DND-41 (cell line): ENCODE data around the gene FAM171A1.

Experiments used
- ATAC-seq: fragments of 200-7000 bp; cut with Tn5 transposase; 3 replicates; pipeline ENCODE4 v1.9.1; 2021; ENCODE audit warnings: low read depth; ENCODE audit not compliant: insufficient read depth
- DNase-seq: peaks from one replicate; pipeline ENCODE4 v3.0.0-alpha.2; 2020
- H2AFZ ChIP-seq: 2 replicates; pipeline ENCODE4 v1.6.0; 2012; ENCODE audit warnings: low read depth, low read length
- H3K27ac ChIP-seq: 2 replicates; pipeline ENCODE4 v1.5.1; 2012; ENCODE audit warnings: low read length, inconsistent platforms
- H3K27me3 ChIP-seq: fragments of 200-600 bp; sonication (generic); 2 replicates; pipeline ENCODE4 v1.6.0; 2012; ENCODE audit warnings: low read length, mild to moderate bottlenecking, inconsistent platforms; ENCODE audit not compliant: insufficient read depth, poor library complexity
- H3K36me3 ChIP-seq: 2 replicates; pipeline ENCODE4 v1.5.1; 2012; ENCODE audit warnings: low read length, inconsistent platforms; ENCODE audit not compliant: insufficient read depth
- H3K4me1 ChIP-seq: 2 replicates; pipeline ENCODE4 v1.5.1; 2012; ENCODE audit warnings: mild to moderate bottlenecking, low read length; ENCODE audit not compliant: insufficient read depth
- H3K4me2 ChIP-seq: 2 replicates; pipeline ENCODE4 v1.6.0; 2012; ENCODE audit warnings: mild to moderate bottlenecking, moderate library complexity, low read length, inconsistent platforms; ENCODE audit not compliant: insufficient read depth
- H3K4me3 ChIP-seq, 2 experiments: fragments of 200-600 bp in 1 of 2; shearing (Covaris generic) in 1 of 2; 2 replicates each; pipeline ENCODE4 v1.5.1; 2012 to 2016; ENCODE audit warnings: inconsistent platforms in 2 of 2, low read length in 2 of 2, mild to moderate bottlenecking in 2 of 2, low read depth in 1 of 2, moderate library complexity in 1 of 2
- H3K79me2 ChIP-seq: 2 replicates; pipeline ENCODE4 v1.6.0; 2012; ENCODE audit warnings: low read length, inconsistent platforms; ENCODE audit not compliant: insufficient read depth
- H3K9ac ChIP-seq: 2 replicates; pipeline ENCODE4 v1.6.0; 2012; ENCODE audit warnings: low read depth, mild to moderate bottlenecking, inconsistent platforms, low read length, moderate library complexity
- H3K9me3 ChIP-seq: 2 replicates; pipeline ENCODE4 v1.5.1; 2012; ENCODE audit warnings: low read length, moderate library complexity, mild to moderate bottlenecking, inconsistent platforms; ENCODE audit not compliant: insufficient read depth, severe bottlenecking
- H4K20me1 ChIP-seq: 2 replicates; pipeline ENCODE4 v1.6.0; 2012; ENCODE audit warnings: low read length; ENCODE audit not compliant: insufficient read depth
- CTCF ChIP-seq: IDR thresholded peaks from 2 replicates; pipeline ENCODE4 v1.5.1; 2012; ENCODE audit warnings: borderline replicate concordance, low read length, moderate library complexity, mild to moderate bottlenecking; ENCODE audit not compliant: poor library complexity, severe bottlenecking; ENCODE audit errors: extremely low read depth
- EZH2 ChIP-seq: IDR thresholded peaks from 3 replicates; pipeline ENCODE4 v1.6.1; 2012; ENCODE audit warnings: borderline replicate concordance, low read depth, mild to moderate bottlenecking, moderate library complexity, low read length, inconsistent platforms; ENCODE audit not compliant: severe bottlenecking

The FAM171A1 gene

GRCh38 chr10:15300697-15301096 lies 70.4 kb downstream of the FAM171A1 start:
- Histone ChIP-seq H3K4me1 (peaks cover under 1% of the 10 kb centered on the region; the same call in 1 of the 2 replicates), H3K9me3 (no peaks in the 10 kb centered on the region), H3K36me3 (no peaks in the 10 kb centered on the region), H3K27ac (no peak overlapping the region), H3K4me3 (no peak overlapping the region), H2AFZ (no peak overlapping the region), H4K20me1 (no peaks in the 10 kb centered on the region), H3K4me2 (no peak overlapping the region), H3K79me2 (no peaks in the 10 kb centered on the region), H3K27me3 (no peaks in the 10 kb centered on the region), H3K9ac (no peak overlapping the region)
- TF ChIP-seq CTCF, result no peak
- TF ChIP-seq EZH2, result no peak
- DNase-seq (no peak), ATAC-seq (no peak)

GRCh38 chr10:15300145-15300544 lies 70.9 kb downstream of the FAM171A1 start:
- Histone ChIP-seq H3K9me3 (no peaks in the 10 kb centered on the region), H3K9ac (no peak overlapping the region), H3K79me2 (no peaks in the 10 kb centered on the region), H4K20me1 (no peaks in the 10 kb centered on the region), H3K4me3 (no peak overlapping the region), H2AFZ (no peak overlapping the region), H3K27ac (no peak overlapping the region), H3K4me2 (no peak overlapping the region), H3K36me3 (no peaks in the 10 kb centered on the region), H3K27me3 (no peaks in the 10 kb centered on the region), H3K4me1 (peaks cover 4% of the 10 kb centered on the region)
- DNase-seq, result no peak
- no peak for TF ChIP-seq CTCF
- TF ChIP-seq EZH2, result no peak
- no peak for ATAC-seq

- H3K9me3 ChIP-seq, result no peaks in the 10 kb centered on the region
- H3K4me3 ChIP-seq, result no peak overlapping the region
- ATAC-seq (no peak), DNase-seq (no peak)
- TF ChIP-seq EZH2, result no peak
- no peak for TF ChIP-seq CTCF
- H4K20me1 ChIP-seq, result peaks cover 2% of the 10 kb centered on the region; the same call in 1 of the 2 replicates
- H3K4me1 ChIP-seq, result peaks cover 19% of the 10 kb centered on the region
- no peak overlapping the region for H3K27ac ChIP-seq
- no peaks in the 10 kb centered on the region for H3K27me3 ChIP-seq
- H3K9ac ChIP-seq, result no peak overlapping the region
- H2AFZ ChIP-seq, result no peak overlapping the region
- H3K4me2 ChIP-seq, result no peak overlapping the region
- H3K79me2 ChIP-seq, result no peaks in the 10 kb centered on the region
- H3K36me3 ChIP-seq, result no peaks in the 10 kb centered on the region
Measured at GRCh38 chr10:15296701-15297100, 74.4 kb downstream of the FAM171A1 start.
